GM18502 (cell line): ENCODE results near the gene TEPSIN.

ENCODE experiments used
- ATAC-seq: cut with Tn5 transposase; IDR thresholded peaks from one replicate; pipeline ENCODE4 v1.9.1; 2021; ENCODE audit warnings: mild to moderate bottlenecking; ENCODE audit not compliant: unreplicated experiment, poor library complexity

TEPSIN gene

DNA sequence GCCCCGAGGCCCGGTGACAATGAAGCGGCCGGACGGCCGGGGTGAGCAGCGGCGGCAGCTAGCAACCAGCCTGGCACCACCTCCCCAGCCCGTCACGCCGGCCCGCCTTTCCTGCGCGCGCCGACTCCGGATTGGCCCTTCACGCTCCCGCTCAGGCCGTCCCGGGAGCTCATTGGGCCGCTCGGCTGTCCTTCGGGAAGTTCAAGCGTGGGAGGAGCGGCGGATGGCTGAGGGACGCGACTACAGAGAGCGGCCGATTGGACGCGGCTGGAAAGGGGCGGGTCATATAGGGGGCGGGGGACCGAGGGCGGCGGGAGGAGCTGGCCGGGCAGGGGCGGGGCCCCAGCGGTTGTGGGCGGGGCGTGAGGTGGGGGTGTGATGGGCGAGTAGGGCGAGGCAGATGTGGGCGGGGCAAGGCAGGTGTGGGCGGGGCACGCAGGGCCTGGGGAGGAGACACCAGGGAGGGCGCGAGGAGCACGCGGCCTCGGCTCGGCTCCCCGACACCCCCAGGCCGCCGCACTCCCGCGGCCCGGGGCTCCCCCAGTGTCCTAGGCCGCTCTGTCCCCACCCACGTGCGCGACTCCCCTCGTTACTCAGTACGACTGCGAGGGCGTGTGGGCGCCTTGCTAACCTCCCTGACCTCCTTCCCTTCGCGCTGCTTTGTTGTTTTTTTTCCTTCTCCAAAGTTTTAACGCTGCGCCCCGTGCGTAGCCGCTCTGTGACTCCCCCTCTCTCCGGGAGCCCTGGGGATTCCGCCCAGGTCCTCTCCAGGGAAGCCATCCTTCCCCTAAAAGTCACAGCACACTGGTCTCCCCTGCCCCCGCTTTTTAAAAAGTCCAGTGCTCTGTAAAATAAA is 15.7 kb downstream of the TEPSIN start, which contains the start of gene CEP131:
Gene CEP131 (minus strand): TSS at position 60 of the 856 bp plus-strand sequence. CDS start 2,909 bp downstream, outside the sequence.
- peak; percentile 95 for ATAC-seq

- no peak for ATAC-seq
Measured at GRCh38 chr17:81222620-81222905, 16.3 kb downstream of the TEPSIN start.

- no peak for ATAC-seq
Measured at GRCh38 chr17:81221842-81222619, 16.8 kb downstream of the TEPSIN start.

DNA sequence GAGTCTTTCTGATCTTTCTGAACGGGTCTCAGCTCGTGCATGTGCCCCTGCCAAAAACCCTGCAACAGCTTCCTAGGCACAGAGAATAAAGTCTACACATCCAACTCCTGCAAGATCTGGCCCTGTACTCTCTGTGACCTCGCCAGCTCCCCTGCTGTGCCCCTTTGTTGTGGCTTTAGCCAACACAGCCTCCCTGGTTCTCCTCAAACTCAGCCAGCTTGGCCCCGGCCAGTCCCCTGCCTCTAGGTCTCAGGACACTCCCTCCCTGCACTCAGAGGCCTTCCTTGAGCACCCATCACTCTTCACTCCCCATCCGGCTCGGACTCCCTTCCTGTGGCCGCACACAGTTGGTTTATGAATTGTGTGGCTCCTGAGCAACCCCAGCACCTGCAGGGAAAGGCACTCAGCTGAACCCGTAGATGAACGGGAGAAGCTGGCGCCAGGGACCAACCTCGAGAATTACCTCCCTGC is 17.4 kb downstream of the TEPSIN start:
- no peak for ATAC-seq

DNA sequence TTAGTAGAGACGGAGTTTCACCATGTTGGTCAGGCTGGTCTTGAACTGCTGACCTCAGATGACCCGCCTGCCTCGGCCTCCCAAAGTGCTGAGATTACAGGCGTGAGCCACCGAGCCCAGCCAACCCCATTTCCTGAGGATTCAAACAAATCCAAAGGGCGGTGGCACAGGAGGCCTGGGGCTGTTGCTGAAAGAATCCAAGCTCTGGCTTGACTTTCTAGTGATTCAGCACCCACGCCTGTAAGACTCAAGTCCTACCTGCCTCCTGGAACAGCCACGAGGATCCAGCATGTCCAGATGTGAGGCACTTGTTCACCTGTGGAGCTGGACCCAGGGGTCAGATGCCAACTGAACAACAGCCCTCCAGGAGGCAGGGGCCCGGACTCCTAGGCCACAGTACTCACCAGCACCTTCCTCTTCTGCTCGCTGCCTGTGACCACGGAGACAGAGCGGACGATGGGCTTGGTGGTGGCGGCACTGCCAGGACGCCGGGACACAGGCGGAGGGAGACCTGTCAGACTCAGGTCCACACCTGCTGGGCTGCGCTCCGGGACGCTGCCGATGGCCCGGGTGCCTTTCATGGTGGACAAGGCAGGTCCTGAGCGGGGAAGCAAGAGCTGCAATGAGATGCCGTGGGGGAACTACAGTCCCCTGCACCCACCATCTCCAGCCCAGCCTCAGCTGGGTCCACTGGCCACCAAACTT is 19.2 kb downstream of the TEPSIN start:
- ATAC-seq, result no peak

DNA sequence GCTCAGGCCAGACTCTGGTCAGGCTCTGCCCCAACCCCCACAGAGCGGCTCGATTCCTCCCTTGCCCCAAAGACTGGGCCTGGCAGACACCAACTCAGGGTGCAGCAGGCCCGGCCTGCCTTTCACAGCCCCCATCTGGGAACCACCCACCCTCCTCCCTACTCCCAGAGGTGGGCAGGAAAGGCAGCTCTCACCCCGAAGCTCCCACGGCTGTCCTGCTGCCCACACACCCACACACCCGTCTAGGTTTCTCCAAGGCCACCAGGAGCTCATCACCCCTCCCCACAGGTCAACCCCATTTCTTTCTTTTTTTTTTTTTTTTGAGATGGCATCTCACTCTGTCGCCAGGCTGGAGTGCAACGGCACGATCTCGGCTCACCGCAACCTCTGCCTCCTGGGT is 19.9 kb downstream of the TEPSIN start:
- ATAC-seq, result no peak

- no peak for ATAC-seq
Measured at GRCh38 chr17:81218459-81218858, 20.4 kb downstream of the TEPSIN start.

DNA sequence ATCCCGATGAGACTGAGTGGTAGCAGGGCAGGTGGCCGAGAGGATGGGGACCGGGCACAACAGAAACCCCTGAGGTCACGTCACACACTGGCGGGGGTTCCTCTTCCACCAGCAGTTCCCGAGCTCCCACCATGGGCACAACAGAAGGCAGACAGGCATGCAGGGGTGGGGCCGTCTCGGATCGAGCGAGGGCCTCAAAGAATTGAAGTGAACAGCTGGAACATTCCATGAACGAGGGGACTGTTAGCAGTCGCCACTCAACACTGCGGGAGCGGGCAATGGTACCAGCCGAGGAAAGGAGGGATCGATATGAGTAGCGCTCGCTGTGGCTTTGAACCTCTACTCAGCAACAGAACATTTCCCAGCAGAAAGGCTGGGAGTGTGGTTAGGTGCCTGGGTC is 21.4 kb downstream of the TEPSIN start:
- ATAC-seq, result no peak

GRCh38 chr17:81213978-81214377 is 24.9 kb downstream of the TEPSIN start:
- no peak for ATAC-seq

DNA sequence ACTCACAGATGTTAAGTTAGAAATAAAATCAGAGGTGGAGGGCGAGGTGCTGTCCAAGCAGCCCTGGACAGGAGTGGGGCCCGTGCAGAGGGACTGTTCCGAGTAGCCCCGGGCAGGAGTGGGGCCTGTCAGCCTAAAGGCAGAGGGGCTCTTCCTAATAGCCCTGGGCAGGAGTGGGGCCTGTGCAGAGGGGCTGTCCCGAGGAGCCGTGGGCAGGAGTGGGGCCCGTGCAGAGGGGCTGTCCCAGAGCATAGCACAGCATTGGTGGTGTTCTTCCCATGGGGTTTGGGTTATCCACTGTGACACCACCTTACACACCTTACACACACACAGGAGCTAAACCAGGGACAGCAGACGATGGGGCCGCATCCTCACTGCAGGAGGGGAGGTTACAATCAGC is 26.5 kb downstream of the TEPSIN start:
- ATAC-seq, result no peak

DNA sequence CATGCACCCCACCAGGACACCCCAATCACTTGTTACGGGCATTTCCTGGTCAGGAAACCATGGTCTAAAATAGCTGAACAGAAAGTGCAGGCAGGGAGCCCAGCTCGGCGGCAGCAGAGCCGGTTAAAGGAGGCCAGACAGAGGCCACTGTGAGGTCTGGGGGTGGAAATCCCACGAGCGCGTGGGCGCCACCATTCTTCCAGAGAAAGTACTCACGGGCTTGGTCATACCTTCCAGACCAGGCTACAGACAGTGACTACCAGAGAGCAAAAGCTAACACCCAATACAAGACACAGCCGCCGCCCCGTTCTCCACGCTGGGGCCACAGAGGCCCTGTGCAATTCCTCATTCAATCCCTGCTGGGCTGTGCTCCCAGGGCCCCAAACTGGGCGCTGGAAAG is 28.0 kb downstream of the TEPSIN start:
- ATAC-seq, result no peak

DNA sequence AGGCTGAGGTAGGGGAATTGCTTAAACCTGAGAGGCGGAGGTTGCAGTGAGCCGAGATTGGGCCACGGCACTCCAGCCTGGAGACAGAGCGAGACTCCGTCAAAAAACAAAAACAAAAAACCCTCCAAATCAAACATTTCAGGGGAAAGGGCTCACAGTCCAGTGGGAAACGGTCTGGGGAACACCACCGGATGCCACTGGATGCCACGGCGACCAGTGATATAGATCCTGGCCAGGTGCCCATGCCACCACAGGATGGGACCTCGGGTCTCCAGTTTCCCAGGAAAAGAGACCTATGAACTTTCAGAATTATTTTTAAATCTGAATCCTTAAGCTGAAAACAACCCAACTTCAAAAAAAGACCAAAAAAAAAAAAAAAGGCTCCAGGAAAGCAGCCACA is 28.4 kb downstream of the TEPSIN start:
- no peak for ATAC-seq

GRCh38 chr17:81209141-81209540 is 29.7 kb downstream of the TEPSIN start:
- no peak for ATAC-seq

- no peak for ATAC-seq
Measured at GRCh38 chr17:81208651-81209050, 30.2 kb downstream of the TEPSIN start.

- ATAC-seq, result no peak
Measured at GRCh38 chr17:81207610-81208581, 31.0 kb downstream of the TEPSIN start.

- no peak for ATAC-seq
Measured at GRCh38 chr17:81206657-81207056, 32.2 kb downstream of the TEPSIN start.

GRCh38 chr17:81206166-81206565 is 32.7 kb downstream of the TEPSIN start:
- ATAC-seq, result no peak

DNA sequence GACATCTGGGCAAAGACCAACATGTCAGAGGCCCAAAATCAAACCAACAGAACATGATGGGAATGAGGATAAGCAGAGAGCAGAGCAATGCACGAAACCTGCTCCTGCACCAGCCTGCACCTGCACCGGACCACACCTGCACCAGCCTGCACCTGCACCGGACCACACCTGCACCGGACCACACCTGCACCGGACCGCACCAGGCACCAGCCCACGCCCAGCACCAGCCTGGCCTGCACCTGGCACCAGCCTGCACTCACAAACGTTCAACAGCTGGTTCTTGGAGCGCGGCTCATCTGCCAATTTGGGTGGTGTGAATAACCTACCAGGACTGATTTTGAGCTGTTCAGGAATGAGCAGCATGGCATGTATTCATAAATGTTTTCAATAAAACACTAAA is 34.3 kb downstream of the TEPSIN start:
- no peak for ATAC-seq

GRCh38 chr17:81203136-81203535 is 35.7 kb downstream of the TEPSIN start:
- no peak for ATAC-seq

DNA sequence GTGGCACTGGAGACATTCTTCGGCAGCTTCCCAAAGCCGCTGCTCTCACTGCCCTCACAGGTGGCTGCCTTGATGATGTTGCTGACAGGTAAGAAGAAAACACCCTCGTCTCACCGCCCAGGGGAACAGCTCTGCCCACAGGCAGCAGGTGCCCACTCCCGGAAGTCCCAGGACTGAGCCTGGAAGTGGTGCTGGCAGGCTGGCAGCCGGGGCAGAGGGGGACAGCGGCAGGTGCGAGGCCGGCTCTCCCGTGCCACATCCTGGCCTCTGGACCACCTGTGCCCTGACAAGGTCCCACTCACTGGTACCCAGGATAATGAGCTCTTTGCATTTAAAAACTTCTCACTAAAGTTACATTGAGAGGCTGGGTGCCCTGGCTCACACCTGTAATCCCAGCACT is 36.5 kb downstream of the TEPSIN start:
- no peak for ATAC-seq
